ENCODE results near the gene PROS1.

GRCh38 chr3:93988764-93989163 lies 15.1 kb upstream of the PROS1 start:
- TF ChIP-seq CTCF (conservative IDR thresholded peaks at IDR 0.05; ENCODE audit: low read length) = no peak
- no peak for TF ChIP-seq EZH2phosphoT487 (IDR thresholded peaks at IDR 0.05; ENCODE audit: borderline replicate concordance, low read depth, low read length)
